ENCODE measurements around the gene CAMKK1.
A peak's percentile ranks its signal among the peaks of the same experiment; 100 is the strongest.

Gene CAMKK1

DNA sequence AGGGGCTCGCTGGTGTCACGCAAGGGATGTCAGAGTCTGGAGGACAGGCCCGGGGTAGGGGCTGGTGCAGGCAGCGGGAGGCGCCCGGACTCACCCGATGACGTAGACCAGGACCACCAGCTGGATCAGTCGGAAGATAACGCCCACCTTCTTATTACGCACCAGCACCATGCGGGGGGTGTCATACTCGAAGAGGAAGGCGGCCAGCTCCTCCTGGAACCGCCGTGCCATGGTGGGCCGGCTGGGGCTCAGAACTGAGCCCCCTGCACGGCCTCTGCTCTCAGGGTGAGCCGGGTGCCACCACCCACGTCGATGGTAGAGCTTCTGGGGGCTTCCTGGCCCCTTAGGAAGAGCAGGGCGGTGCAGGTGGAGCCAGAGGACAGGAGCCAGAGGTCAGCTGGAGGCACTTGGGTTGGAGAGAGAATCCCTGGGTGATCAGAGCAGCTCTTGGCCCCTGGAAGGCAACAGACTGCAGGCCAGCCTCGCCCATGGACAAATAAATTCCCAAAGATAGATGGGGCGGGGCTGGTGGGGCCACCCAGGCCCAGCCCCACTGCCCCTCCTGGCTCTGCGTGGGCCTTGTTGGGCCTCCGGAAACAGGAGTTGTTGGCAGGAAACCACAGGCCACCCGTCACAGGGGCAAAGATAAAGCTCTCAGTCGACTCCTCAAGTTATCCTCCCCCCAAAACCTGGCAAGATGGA lies 23.3 kb upstream of the CAMKK1 start, which contains the start of gene P2RX1:
TSS of gene P2RX1 (minus strand) at position 471 of the 702 bp plus-strand sequence. CDS start at position 231, 240 bp downstream.
- no peak for DNase-seq (ENCODE audit: extremely low read depth, low read depth)
- TF ChIP-seq, protein P1, sequence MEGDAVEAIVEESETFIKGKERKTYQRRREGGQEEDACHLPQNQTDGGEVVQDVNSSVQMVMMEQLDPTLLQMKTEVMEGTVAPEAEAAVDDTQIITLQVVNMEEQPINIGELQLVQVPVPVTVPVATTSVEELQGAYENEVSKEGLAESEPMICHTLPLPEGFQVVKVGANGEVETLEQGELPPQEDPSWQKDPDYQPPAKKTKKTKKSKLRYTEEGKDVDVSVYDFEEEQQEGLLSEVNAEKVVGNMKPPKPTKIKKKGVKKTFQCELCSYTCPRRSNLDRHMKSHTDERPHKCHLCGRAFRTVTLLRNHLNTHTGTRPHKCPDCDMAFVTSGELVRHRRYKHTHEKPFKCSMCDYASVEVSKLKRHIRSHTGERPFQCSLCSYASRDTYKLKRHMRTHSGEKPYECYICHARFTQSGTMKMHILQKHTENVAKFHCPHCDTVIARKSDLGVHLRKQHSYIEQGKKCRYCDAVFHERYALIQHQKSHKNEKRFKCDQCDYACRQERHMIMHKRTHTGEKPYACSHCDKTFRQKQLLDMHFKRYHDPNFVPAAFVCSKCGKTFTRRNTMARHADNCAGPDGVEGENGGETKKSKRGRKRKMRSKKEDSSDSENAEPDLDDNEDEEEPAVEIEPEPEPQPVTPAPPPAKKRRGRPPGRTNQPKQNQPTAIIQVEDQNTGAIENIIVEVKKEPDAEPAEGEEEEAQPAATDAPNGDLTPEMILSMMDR (IDR thresholded peaks at IDR 0.05; ENCODE audit: low read depth, low read length), result no peak

DNA sequence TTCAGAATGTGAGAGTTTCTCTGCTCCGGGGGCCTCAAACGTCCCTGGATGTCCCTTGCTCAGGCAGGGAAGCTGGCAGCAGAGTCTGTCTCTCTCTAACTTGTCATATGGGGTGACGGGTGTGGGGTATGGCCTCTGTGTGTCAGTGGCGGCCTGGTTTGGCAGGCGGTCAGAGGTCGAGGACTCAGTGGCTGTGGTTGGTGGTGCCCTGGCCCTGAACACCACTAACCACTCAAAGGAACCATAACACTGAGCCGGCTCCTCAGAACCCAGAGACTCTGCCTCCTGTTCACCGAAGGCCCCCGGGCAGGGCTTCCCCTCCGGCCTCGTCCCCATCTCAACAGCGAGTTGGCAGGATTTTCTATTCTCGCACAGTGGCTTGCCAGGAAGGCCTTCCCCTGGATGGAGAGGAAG lies 22.7 kb upstream of the CAMKK1 start:
- TF ChIP-seq, protein P1 (IDR thresholded peaks at IDR 0.05; ENCODE audit: low read depth, low read length), result no peak

DNA sequence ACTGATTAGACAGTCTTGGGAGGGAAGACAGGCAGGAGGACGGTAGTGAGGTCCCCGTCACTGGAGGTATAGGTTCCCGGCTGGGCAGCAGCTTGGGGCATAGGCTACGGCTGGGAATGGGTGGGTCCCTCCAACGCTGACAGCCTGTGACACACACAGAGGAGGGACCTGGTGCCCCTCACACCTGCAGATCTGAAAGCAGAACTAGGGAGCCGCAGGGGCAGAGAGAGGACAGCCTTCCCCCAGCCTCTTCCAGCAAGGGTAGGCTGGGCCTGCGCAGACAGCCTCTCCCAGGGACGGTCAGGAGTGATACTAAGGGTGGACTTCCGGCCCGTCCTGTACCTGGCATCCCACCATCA lies 21.4 kb upstream of the CAMKK1 start:
- TF ChIP-seq, protein P1 (IDR thresholded peaks at IDR 0.05; ENCODE audit: low read depth, low read length), result no peak
- no peak for DNase-seq (ENCODE audit: extremely low read depth, low read depth)

More for the DNA sequence above, 22.7 kb upstream of the CAMKK1 start:
- DNase-seq (ENCODE audit: extremely low read depth, low read depth), result no peak

DNA sequence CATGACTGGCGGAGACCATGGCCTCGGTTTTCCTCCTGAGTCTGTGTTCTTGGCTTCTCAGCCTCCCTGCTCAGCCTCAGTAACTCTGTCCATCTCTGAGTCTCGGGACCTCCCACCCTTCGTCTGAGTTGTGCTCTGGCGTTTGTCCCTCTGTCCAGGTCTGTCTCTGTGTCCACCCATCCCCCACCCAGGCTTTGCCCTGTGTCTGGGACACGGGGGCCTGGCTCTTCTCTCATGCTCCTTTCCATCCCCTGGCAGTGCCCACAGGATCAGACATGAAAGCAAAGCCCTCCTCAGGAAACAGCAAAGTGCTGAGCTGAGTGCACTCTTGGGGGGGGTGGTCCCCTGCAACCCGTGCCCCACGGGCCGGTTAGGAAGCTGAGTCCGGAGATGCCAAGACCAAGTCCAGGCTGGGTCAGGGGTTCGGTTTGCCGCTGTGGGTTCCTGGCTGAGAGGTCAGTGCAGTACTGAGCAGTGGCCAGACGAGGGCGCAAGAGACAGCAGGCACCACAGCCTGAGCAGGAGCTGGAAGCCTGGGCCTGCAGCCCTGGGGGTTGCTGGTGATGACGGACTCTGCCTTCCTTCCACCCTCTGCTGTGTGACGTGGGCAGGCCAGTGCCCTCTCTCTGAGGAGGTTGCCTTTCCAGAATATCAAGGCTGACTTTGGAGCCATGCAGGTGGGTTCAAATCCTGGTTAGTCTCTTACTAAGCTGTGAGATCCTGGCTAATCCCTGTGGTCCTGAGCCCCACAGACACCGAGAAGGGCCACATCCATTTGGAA lies 20.9 kb upstream of the CAMKK1 start:
- no peak for DNase-seq (ENCODE audit: extremely low read depth, low read depth)
- TF ChIP-seq, protein P1 (IDR thresholded peaks at IDR 0.05; ENCODE audit: low read depth, low read length), result peak; percentile 98

DNA sequence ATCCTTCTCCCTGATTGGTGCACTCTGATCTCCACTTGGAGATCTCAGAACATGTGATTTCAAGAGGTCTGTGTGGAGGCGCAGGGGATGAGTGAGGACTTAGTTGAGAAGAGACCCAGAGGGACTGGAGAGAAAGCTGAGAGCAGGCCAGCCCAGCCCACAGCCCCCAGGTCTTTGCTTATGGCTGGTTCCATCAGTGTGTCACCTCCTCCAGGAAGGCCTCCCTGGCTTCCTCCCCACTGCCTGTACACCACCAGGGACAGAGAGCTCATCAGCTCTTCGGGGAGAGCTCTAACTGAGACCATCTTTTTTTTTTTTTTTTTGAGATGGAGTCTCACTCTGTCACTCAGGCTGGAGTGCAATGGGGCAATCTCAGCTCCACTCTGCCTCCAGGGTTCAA lies 20.0 kb upstream of the CAMKK1 start:
- TF ChIP-seq, protein P1 (IDR thresholded peaks at IDR 0.05; ENCODE audit: low read depth, low read length), result no peak
- DNase-seq (ENCODE audit: extremely low read depth, low read depth), result no peak

DNA sequence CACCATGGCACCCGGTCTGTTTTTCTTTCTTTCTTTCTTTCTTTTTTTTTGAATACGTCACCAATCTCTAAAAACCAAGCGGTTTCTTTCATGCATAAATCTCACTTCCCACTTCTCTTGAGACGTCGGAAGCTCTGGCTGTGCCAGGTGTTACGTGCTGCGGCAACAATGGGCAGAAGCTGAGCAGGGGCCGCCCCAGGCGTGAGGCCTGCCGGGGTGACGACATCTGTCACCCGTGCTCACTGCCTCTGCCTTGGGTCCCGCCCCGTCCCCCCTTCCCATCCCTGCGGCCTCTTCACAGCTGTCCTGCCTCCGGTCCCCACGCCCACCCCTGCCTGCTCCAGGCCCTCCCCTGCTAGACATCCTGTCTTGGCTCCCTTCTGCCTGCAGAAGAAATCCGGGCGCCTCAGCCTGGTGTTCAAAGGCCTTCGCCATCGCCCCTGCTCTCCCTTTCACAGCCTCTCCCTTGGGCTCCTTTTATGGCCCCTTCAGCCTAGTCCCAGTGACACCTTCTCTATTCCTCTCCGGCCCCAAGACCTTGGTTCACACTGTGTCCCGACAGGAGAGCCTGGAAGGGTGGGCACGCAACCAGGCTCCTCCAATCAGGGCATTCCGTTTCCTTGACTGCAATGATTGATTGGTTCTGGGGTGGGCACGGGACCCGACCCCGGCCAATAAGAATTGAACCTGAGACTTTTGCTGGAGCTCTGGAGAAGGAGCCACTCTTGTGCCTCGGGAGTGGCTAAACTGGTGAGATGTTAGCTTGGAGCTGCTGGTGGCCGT lies 18.6 kb upstream of the CAMKK1 start:
- no peak for DNase-seq (ENCODE audit: extremely low read depth, low read depth)
- TF ChIP-seq, protein P1 (IDR thresholded peaks at IDR 0.05; ENCODE audit: low read depth, low read length), result no peak

Measured in AG09319 (cell line).